HEK293 (cell line): ENCODE results near the gene MAP3K8.

Experiments
- ATF2 ChIP-seq: fragments of 450-650 bp; formaldehyde crosslinking; IDR thresholded peaks from 2 replicates; pipeline ENCODE4 v1.5.1; 2016; ENCODE audit warnings: missing biosample characterization, missing genetic modification characterization, low read depth
- BCL11A ChIP-seq: fragments of 450-650 bp; formaldehyde crosslinking; IDR thresholded peaks from 2 replicates; pipeline ENCODE4 v1.5.1; 2016; ENCODE audit warnings: low read depth, missing biosample characterization, missing genetic modification characterization
- CTCF ChIP-seq: fragments of 450-650 bp; formaldehyde crosslinking; IDR thresholded peaks from 2 replicates; pipeline ENCODE4 v1.5.1; 2016; ENCODE audit warnings: missing biosample characterization, missing genetic modification characterization
- ELK4 ChIP-seq: IDR thresholded peaks from 2 replicates; pipeline ENCODE4 v1.6.1; 2011; ENCODE audit warnings: mild to moderate bottlenecking, low read depth, low read length, borderline replicate concordance
- YY1 ChIP-seq: fragments of 450-650 bp; formaldehyde crosslinking; IDR thresholded peaks from 2 replicates; pipeline ENCODE4 v1.5.1; 2018; ENCODE audit warnings: missing biosample characterization, missing genetic modification characterization
- ZIC2 ChIP-seq: fragments of 450-650 bp; formaldehyde crosslinking; IDR thresholded peaks from 2 replicates; pipeline ENCODE4 v1.5.1; 2016; ENCODE audit warnings: missing biosample characterization, missing genetic modification characterization
- ZNF626 ChIP-seq: fragments of 450-650 bp; sonication (Bioruptor Pico); formaldehyde crosslinking; IDR thresholded peaks from 2 replicates; pipeline ENCODE4 v1.5.1; 2018; ENCODE audit warnings: missing biosample characterization, missing genetic modification characterization, inconsistent platforms
- ZSCAN30 ChIP-seq: fragments of 450-650 bp; IDR thresholded peaks from 2 replicates; pipeline ENCODE4 v1.5.1; 2018; ENCODE audit warnings: missing biosample characterization, mild to moderate bottlenecking, missing genetic modification characterization, moderate library complexity
- TF ChIP-seq, protein P1 (sequence below): fragments of 450-650 bp; formaldehyde crosslinking; optimal IDR thresholded peaks from 2 replicates; pipeline ENCODE3; 2016; ENCODE audit warnings: missing biosample characterization, mild to moderate bottlenecking, missing genetic modification characterization

- TF ChIP-seq CTCF (tag by site-specific recombination) (no peak), ATF2 (tag by site-specific recombination) (no peak), BCL11A (tag by site-specific recombination) (no peak), ZSCAN30 (tag by site-specific recombination) (no peak), YY1 (tag by site-specific recombination) (no peak), ZIC2 (tag by site-specific recombination) (no peak), ELK4 (no peak), ZNF626 (no peak)
- TF ChIP-seq, protein P1, sequence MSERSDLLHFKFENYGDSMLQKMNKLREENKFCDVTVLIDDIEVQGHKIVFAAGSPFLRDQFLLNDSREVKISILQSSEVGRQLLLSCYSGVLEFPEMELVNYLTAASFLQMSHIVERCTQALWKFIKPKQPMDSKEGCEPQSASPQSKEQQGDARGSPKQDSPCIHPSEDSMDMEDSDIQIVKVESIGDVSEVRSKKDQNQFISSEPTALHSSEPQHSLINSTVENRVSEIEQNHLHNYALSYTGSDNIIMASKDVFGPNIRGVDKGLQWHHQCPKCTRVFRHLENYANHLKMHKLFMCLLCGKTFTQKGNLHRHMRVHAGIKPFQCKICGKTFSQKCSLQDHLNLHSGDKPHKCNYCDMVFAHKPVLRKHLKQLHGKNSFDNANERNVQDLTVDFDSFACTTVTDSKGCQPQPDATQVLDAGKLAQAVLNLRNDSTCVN (tag by site-specific recombination) = no peak
Observed at GRCh38 chr10:30432622-30433305, 1.2 kb upstream of the MAP3K8 start.
